KOPT-K1 (cell line): Measurements from ENCODE around the gene PFKL.
"Not testable (repeated sequence)": the region's sequence is repeated elsewhere in the genome, so short reads cannot be mapped to it uniquely, and the experiment has no call there.

Source experiments
- H3K27ac ChIP-seq: fragments of 200-600 bp; sonication (generic); 2 replicates; pipeline ENCODE4 v1.5.1; 2016; ENCODE audit warnings: antibody characterized with exemption, mild to moderate bottlenecking, low read depth, low read length; ENCODE audit not compliant: poor library complexity, severe bottlenecking
- H3K36me3 ChIP-seq: fragments of 200-600 bp; sonication (generic); 2 replicates; pipeline ENCODE4 v1.5.1; 2017; ENCODE audit warnings: antibody characterized with exemption, mild to moderate bottlenecking, low read length, moderate library complexity; ENCODE audit not compliant: insufficient read depth
- H3K9me3 ChIP-seq: fragments of 200-600 bp; sonication (generic); 2 replicates; pipeline ENCODE4 v1.5.1; 2017; ENCODE audit warnings: antibody characterized with exemption, low read length, mild to moderate bottlenecking; ENCODE audit not compliant: insufficient read depth, poor library complexity, severe bottlenecking

Gene PFKL

GRCh38 chr21:44267655-44268142 is 32.2 kb upstream of the PFKL start:
- Histone ChIP-seq H3K36me3 (no peaks in the 10 kb centered on the region), H3K27ac (no peak overlapping the region), H3K9me3 (no peaks in the 10 kb centered on the region)

GRCh38 chr21:44269090-44269489 is 30.8 kb upstream of the PFKL start:
- no peaks in the 10 kb centered on the region for H3K36me3 ChIP-seq

GRCh38 chr21:44271558-44272283 is 28.1 kb upstream of the PFKL start:
- H3K27ac ChIP-seq: no peak overlapping the region
- no peaks in the 10 kb centered on the region for H3K9me3 ChIP-seq
- no peaks in the 10 kb centered on the region for H3K36me3 ChIP-seq

More at GRCh38 chr21:44269090-44269489, 30.8 kb upstream of the PFKL start:
- Histone ChIP-seq H3K27ac (no peak overlapping the region), H3K9me3 (no peaks in the 10 kb centered on the region)

- no peaks in the 10 kb centered on the region for H3K9me3 ChIP-seq
- no peak overlapping the region for H3K27ac ChIP-seq
- no peaks in the 10 kb centered on the region for H3K36me3 ChIP-seq
Observed at GRCh38 chr21:44272284-44272858, 27.5 kb upstream of the PFKL start.

GRCh38 chr21:44273046-44273445 is 26.8 kb upstream of the PFKL start:
- Histone ChIP-seq H3K36me3 (no peaks in the 10 kb centered on the region), H3K9me3 (no peaks in the 10 kb centered on the region)

GRCh38 chr21:44275041-44275440 is 24.8 kb upstream of the PFKL start:
- no peaks in the 10 kb centered on the region for H3K9me3 ChIP-seq
- H3K27ac ChIP-seq: no peak overlapping the region
- no peaks in the 10 kb centered on the region for H3K36me3 ChIP-seq

More at GRCh38 chr21:44273046-44273445, 26.8 kb upstream of the PFKL start:
- H3K27ac ChIP-seq: no peak overlapping the region

- Histone ChIP-seq H3K27ac (no peak overlapping the region), H3K9me3 (no peaks in the 10 kb centered on the region), H3K36me3 (no peaks in the 10 kb centered on the region)
Observed at GRCh38 chr21:44279354-44280260, 20.2 kb upstream of the PFKL start.

GRCh38 chr21:44281801-44282200 is 18.1 kb upstream of the PFKL start:
- H3K9me3 ChIP-seq: no peaks in the 10 kb centered on the region
- H3K36me3 ChIP-seq: no peaks in the 10 kb centered on the region
- no peak overlapping the region for H3K27ac ChIP-seq

GRCh38 chr21:44282370-44282769 is 17.5 kb upstream of the PFKL start:
- Histone ChIP-seq H3K27ac (no peak overlapping the region), H3K9me3 (no peaks in the 10 kb centered on the region), H3K36me3 (no peaks in the 10 kb centered on the region)

- H3K36me3 ChIP-seq, H3K9me3 ChIP-seq, H3K27ac ChIP-seq: not testable (repeated sequence)
Observed at GRCh38 chr21:44283211-44283785, 16.6 kb upstream of the PFKL start.

GRCh38 chr21:44283948-44284347 is 15.9 kb upstream of the PFKL start:
- Histone ChIP-seq H3K36me3 (no peaks in the 10 kb centered on the region), H3K27ac (no peak overlapping the region), H3K9me3 (no peaks in the 10 kb centered on the region)

- no peaks in the 10 kb centered on the region for H3K9me3 ChIP-seq
- no peaks in the 10 kb centered on the region for H3K36me3 ChIP-seq
- H3K27ac ChIP-seq: no peak within 1 kb of the TSS
Observed at GRCh38 chr21:44285138-44285992, 14.5 kb upstream of the PFKL start, which contains the start of gene AIRE. Gene AIRE, plus strand, starts transcription at chr21:44285876. Its CDS starts 131 bp downstream, at chr21:44286007.

- Histone ChIP-seq H3K9me3 (no peaks in the 10 kb centered on the region), H3K27ac (no peak overlapping the region), H3K36me3 (no peaks in the 10 kb centered on the region)
Observed at GRCh38 chr21:44286086-44286715, 13.7 kb upstream of the PFKL start.
